GM19240 (cell line): Measurements from ENCODE around the gene TJP1.
"Not testable (repeated sequence)": the region's sequence is repeated elsewhere in the genome, so short reads cannot be mapped to it uniquely, and the experiment has no call there.

ENCODE experiments used
- DNase-seq: peaks from one replicate; pipeline ENCODE4 v3.0.0; 2011; ENCODE audit warnings: low spot score; ENCODE audit not compliant: insufficient read length

TJP1 gene

DNA sequence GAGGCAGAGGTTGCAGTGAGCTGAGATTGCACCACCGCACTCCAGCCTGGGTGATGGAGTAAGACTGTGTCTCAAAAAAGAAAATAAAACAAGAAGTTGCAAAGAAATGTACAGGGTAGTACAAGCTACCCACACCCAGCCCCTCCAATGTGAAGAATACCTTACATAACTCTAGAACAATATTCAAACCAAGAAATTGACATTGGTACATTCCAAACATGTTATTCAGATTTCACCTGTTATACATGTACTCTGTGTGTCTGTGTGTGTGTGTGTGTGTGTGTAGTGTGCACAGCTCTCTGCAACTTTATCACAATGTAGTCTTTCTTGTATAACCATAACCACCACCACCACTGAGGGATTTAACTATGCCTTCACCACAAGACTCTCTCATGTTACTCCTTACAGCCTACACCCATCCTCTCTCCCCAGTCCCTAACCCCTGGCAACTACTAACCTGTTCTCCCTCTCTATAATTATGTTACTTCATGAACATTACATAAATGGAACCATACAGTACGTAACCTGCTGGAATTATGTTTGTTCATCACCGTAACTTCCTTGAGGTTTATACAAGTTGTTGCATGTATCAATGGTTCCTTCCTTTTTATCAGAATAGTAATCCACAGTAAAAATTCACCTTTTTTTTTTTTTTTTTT is 16.2 kb upstream of the TJP1 start:
- DNase-seq: no peak

DNA sequence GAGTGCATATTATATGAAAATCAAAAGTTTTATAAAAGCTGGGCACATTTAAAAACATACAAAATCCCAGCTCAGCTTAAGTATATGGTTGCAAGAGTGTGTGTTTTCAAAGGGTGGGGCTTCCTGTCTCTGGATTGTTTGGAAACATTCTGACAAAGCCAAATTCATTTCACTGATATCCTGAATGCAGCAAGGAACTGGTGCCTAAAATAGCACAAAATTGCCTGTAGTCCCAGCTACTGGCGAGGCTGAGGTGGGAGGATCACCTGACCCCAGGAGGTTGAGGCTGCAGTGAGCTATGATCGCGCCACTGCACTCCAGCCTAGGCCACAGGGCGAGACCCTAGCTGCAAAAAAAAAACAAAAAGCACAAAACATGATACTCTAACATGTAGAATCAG is 13.0 kb upstream of the TJP1 start:
- DNase-seq: no peak

DNA sequence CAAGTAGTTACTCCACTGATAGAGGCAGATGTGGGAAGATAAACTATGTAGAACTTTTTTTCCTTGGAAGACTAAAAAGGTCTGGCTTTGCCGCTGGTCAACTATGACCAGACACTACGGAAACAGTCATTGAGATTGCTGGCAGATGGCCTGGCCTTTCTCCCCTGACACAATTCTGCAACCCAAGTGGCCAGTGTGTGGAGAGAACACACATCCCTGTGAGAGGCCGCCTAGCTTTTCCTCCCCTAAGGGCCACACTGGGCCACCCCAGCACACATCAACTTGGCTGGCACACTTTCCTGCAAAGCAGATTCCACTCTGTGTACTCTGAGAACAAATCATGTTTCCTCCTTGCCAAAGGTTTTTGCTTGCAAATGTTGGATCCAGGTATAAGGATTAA is 10.4 kb upstream of the TJP1 start:
- DNase-seq: no peak

DNA sequence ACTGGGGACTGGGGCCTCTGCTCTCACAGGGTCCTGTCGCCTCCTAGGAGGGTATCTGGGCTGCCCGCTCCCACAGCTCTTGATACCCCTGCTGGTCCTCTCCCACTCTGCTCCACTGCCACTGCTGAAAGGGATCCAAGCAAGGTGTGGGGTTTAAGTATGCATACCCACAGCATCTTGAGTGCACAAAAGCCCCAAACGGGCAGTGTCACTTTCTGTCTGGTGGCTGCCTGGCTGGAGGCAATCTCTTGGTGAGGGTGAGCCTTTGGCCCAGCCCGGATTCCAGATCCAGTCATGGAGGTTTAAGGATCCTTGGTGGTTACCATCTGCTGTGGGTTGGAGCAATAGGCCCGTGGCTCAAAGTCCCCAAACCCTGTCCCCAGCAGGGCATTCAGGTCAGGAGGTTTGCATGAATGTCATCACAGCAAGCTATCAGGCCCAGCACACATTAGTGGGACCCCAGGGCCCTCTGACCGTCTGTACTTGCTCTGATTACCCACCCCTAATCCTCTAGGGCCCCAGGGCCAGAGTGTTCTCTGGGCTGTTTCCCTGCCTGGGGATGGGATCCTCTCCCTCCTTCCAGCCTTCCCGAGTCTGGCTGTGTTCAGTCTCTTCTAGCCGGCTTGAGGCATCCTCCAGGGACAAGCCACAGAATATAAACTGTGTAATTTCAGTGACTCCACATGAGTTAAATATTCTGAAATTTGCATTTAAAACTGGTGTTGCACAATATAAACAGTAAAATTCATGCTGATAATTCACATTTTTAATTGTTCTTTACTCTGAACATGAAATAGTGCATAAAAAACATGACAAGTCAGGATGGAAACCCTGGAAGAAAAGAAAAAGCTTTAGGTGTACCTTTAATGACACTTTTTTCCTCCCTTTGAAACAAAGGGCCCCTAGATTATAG is 4.9 kb upstream of the TJP1 start:
- no peak for DNase-seq

DNA sequence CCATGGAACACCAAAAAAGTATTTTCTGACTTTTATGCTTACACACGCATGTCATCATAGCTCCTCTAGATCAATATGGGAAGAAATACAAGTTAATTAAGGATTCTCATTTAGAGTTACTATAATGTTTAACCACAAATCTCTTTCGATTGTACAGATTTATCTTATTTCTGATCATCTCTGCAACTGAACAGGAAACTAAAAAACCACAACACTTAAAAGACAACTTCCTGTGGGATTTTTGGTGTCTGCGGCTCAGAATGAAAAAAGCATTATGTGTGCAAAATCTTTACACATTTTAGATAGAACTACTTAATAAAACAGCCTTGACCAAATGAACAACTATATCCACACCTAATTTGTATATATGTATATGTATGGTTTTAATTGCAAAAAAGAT is 3.0 kb upstream of the TJP1 start:
- no peak for DNase-seq

DNA sequence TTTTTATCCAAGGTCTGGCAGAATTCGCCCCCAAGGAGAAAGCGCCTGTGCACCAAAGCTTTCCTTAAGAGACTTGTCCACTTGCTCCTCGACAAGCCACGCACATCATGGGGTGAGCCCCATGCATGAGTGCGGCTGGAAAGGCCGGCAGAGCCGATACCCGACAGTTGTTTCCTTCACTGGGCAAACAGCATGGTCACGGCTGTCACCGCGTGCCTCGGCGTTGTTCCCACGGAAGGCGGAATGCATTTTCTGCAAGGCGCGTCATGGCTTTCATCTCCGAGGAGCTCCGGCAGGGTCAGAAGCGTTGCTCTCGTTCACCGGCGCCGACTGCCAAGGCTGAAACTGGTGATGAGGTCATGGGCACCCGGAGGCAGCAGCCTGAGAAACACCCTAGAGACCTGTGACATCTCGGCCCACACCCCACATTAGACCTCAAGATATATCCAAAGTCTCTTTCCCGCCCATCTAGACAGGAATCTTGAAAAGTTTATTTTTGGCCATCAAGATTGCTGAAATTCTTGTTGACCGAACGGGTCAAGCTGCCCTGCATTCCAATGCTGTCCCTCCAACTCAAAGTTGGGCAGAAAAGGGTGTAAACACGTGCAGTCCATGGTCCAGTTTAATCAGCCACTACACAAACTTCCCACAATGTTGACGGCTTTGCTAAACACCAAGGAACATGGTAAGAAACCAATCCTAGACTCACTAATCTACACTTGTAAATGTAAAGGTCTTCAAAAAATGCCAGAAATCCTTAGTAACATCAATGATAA is 604 bp upstream of the TJP1 start:
- DNase-seq: no peak

DNA sequence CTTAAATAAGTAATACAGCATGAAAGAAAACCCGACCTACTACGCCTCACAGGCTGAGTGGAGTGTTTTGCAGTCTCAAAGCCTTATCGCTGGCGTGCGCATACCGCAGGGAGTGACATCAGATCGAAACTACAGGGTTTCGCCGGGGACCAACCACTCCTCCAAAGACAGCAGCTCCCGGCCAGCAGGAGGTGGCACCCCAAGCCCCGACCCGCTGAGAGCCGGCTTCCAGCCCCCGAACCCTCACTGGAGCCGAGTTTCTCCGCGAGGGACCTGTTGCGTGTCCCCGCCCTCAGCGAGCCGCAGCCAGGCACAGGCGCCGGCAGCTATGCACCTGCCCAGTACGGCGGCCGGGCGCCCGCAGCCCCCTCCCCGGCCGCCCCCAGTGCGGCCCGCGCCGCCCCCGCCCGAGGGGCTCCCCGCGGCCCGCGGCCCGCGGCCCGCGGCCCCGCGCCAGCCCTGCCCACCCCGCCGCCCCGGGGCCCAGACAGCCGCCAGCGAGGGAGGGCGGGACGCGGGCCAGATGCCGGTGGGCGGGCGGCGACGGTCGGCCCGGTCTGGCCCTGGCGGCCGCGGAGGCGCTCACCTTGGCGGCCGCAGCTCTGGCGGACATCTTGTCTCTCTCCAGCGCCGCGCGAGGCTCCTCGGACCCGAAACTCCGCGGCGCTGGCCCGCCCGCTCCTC is 710 bp downstream of the TJP1 start:
- no peak for DNase-seq

DNA sequence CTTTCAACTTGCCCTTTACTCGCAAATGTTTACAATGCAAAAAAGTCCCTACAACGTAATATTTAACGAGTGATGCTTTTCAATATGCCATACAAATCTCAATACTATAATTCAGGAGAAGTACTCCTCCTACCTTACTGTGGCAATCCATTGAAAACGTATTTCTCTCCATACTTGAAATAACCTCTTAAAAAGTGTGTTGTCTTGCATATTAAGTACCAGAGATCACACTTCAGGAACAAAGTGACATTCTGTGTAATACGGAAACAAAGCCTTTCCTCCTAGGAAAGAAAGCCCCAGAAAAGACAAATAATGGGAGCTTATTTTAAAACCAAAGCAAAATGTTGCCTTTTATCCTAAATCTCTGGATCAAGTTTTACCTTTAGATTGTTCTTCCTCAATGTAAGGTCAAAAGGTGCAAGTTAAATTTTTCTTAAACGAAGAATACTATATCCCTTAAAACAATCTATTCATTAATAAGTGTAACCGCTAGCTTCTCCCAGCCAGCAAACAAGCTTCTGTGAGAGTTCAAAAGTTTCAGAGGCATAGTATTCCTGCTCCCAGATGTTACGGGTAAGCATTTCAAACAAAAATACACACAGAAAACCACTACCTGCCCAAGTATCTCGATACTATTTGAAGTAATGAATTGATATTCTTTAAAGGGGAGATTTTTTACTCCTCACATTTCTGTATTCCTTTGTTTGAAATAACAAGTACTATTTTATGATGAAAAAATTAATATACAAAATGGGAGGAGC is 1.7 kb downstream of the TJP1 start:
- no peak for DNase-seq

DNA sequence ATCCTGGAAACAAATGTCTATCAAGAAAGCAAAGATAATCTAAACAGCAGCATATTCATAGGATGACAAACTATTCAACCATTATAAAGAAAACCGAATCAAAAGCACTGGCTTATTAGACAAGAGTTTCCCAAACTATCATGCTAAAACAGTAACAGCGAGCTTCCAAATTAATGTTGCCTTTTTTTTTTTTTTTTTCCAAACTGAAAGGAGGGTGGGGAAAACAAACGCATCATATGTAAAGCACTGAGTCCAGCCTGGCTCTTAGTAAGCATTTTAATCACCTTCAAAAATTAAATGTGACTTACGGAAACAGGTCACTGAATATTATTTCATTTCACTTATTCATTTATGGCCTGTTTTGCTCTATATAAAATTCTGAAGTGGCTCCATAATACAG is 2.3 kb downstream of the TJP1 start:
- DNase-seq: no peak

DNA sequence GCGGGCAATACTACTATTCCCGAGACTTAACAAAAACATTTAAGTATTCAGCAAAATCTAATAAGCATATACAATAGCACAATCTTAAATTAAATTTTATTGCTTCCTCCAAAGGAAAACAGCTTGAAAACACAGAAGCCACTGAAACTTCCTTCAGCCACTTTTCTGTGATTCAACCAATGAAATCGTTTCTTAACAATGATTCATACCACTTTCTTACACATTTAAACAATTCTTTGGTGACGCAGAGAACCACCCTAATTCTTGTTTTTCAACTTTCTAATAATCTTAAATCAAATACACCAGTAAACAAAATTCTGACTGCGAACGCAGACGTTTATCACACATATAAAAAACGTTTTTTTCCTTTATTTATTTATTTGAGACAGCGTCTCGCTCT is 4.1 kb downstream of the TJP1 start:
- no peak for DNase-seq

DNA sequence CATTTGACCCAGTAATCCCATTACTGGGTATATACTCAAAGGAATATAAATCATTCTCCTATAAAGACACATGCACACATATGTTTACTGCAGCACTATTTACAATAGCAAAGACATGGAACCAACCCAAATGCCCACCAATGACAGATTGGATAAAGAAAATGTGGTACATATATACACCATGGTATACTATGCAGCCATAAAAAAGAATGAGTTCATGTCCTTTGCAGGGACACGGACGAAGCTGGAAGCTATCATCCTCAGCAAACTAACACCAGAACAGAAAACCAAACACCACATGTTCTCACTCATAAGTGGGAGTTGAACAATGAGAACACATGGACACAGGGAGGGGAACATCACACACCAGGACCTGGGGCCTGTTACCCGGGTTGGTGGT is 4.8 kb downstream of the TJP1 start:
- not testable (repeated sequence) for DNase-seq

DNA sequence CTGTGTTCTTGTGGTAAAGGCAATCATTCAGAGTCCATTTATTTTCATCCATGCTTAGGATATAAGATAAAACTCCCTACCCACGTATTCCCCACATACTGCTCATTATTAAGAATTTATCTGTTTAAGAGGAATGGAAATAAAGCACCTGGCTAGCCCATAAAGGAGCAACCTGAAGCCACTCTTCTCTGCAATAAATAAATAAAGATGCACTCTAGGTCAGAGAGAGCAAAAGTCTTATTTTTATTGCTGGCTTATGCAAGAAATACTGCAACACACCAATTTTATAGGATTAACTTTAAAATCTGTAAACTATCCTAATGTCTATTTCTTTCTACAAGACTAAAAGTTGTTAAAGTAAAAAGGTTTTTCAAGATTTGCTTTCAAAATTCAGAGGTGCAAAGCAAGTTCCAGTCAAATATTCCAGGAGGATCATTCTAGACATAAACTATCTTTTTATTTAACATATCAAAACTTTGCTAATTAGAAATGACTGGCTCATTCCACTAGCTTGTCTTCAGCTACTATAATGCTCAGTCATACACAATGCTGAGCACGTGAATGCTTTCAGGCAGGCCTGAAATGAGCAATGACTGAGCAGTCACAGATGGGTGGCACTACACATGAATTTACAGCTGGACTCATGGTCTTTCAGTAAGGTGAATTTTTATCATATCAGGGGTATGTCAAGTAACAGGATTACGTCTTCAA is 7.1 kb downstream of the TJP1 start:
- no peak for DNase-seq

DNA sequence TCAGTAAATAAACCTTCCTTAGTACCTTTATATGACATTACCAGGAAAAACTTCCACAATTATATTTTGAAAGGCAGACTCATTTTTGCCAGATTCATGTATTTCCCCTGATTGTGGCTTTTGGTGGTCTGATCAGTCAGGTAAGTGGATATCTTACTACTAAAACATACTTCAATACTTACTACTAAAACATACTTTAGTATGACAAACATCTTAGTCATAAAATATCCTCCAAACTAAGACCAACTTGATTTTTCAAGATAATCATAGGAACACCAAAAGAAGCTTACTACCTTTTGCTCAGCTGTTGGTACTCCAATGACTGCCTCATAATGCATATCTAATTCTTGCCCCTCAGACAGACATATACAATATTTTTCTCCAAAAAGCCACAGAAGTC is 9.3 kb downstream of the TJP1 start:
- no peak for DNase-seq

DNA sequence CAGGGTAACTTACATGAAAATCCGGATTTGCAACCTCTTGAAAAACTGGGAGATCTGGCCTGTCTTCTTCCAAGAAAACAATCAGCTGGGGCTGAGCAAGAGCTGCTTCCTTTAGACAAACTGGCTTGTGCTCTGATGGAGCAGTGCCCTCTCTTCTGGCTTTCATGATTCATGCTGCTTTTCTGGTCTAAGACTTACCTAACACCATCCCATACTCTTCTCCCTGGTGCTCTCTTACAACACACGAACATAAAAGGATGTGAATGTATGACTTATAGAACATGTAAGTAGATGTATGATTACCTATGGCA is 9.9 kb downstream of the TJP1 start:
- no peak for DNase-seq

DNA sequence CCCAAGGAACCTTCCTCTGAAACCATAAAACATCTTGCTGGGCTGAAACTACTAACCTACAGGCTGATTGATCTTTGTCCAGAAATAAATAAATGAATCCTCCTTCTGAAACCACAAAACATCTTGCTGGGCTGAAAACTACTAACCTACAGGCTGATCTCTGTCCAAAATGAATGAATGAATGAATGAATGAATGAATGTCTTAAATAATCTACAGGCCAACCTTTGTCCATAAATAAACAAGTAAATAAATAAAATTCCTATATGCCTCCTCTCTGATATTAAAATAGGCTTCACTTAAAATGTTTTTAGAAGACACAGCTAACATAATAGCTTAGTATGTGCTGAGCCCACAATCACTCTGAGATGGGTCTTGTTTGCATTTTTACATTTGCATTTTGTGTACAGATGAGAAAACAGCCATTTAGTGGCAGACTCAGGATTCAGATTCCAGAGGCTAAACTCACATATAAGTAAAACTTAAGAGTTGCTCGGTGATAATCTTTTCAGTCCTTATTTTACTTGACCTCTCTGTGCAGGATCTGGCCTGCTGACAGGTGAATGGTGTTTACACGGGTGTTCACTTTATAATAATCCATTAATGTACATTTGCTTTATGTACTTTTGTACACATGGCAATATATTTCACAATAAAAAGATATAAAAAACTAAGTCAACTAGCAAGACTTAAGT is 10.4 kb downstream of the TJP1 start:
- DNase-seq: no peak

DNA sequence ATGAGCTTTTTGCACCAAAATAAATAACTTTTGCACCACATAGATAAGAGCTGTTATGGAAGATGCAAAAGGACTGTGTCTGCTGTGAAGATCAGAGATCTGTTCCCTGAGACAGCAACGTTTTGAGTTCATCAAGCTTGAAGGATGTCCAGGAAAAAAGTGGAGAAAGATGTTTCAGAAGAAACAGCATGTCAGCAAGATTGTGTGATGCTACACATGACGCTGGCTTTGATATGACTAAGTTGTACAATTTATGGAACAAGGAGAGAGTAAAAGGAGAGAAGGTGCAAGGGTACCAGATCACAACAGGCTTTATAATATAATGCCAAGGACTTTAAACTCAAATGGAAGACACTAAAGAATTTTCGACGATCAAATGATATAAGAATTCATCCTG is 16.6 kb downstream of the TJP1 start:
- no peak for DNase-seq

DNA sequence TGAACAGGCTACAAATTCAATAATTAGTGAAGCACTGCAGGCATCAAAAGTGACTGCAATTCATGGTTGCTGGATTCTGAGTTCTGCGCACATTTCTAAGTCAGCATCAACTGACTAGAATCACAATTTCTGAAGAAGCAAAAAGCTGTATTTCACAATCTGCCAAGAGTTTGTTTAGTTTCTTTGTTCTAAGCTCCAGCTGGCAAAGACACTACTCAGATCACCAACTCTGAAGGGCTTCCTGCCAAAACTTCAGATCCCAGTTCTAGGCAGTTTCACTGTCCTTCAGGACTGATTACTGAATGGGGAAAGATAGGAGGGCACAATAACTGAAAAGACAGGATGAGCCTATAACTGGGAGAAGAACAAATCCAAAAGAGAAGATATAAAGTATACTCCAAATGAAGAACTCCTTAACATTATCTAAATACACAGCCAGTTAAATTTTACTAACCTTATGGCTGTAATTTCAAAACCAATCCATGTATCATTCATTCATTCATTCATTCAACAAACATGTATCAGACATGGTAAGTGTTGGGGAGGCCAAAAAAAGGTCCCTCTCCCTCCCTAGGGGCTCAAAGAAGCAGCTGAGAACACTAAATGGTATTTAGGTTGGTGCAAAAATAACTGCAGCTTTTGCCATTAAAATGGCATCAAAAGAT is 17.1 kb downstream of the TJP1 start:
- DNase-seq: no peak

DNA sequence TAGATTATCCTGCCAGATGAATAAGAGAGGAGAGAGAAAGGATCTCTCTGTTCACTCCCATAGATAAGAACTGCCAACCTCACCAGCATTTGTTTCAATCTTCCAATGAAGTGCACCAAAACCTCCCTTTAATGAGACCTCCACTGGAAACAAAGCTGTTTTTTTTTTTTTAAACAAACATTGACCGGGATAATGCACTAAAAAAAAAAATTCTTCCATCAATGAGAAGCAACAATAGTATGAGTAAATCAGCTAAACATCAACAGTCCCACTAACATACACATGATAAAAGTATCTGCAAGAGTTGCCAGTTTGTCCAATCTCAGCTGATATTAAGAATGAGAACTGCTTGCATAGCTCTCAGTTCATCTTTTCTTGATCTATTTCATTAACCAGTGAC is 19.9 kb downstream of the TJP1 start:
- no peak for DNase-seq
